HepG2 (cell line): ENCODE results near the gene RNF175. TPM values are rescaled to one million over a fixed set of nuclear protein-coding genes. Genes with fewer than 3 reads are reported as not detected.

Experiments used
- ATAC-seq: fragments of 200-7000 bp; cut with Tn5 transposase; 3 replicates; pipeline ENCODE4 v1.9.1; 2020; ENCODE audit warnings: mild to moderate bottlenecking, moderate library complexity
- BruUV-seq: library from RNA; stranded (reverse); fragments of 400-500 nt; replicated peaks from 2 replicates; lab custom pipeline; 2021; lab: Mats Ljungman, UMichigan
- CTCF ChIA-PET: fragments of 300-600 bp; formaldehyde crosslinking; extraction: SDS; loops from one replicate; lab custom pipeline; 2021; ENCODE audit warnings: low total read pairs, inconsistent platforms, low intra/inter-chr PET ratio; lab: Yijun Ruan, JAX
- POLR2A ChIA-PET: fragments of 350-600 bp; sonication (Branson Sonifier 250); formaldehyde crosslinking; loops from one replicate; lab custom pipeline; 2020; ENCODE audit warnings: antibody characterized with exemption, inconsistent platforms; lab: Yijun Ruan, JAX
- DNase-seq: peaks from one replicate; pipeline ENCODE4 v3.0.0-alpha.2; 2015; ENCODE audit warnings: low spot score
- FAIRE-seq: peaks from 3 replicates; lab custom pipeline; 2011; peaks lifted over from hg19 to GRCh38; lab: Jason Lieb, UNC
- H2AFZ ChIP-seq: one replicate; pipeline ENCODE4 v1.6.1; 2011; ENCODE audit warnings: low read length, inconsistent platforms
- H3K27ac ChIP-seq: fragments of 300-600 bp; 3 replicates; pipeline ENCODE4 v1.8.0; 2011; ENCODE audit warnings: mixed run types, mild to moderate bottlenecking, mixed read lengths, low read length, inconsistent platforms; ENCODE audit not compliant: insufficient read depth; ENCODE audit errors: extremely low read length
- H3K27me3 ChIP-seq, 2 experiments: fragments of 200-600 bp in 1 of 2; 2 replicates in 1 of 2; 3 replicates in 1 of 2; pipeline versions ENCODE4 v1.6.0 to v1.8.0; 2011; ENCODE audit warnings: low read length in 2 of 2, mild to moderate bottlenecking in 2 of 2, moderate library complexity in 2 of 2, inconsistent platforms in 1 of 2; ENCODE audit not compliant: insufficient read depth in 2 of 2, control insufficient read depth in 1 of 2
- H3K36me3 ChIP-seq, 2 experiments: fragments of 200-600 bp in 1 of 2; replicated peaks in 1 of 2; 2 replicates in 1 of 2; 3 replicates in 1 of 2; pipeline versions ENCODE4 v1.5.1 to v1.8.0; 2011; ENCODE audit warnings: low read length in 2 of 2, inconsistent platforms in 1 of 2; ENCODE audit not compliant: insufficient read depth in 2 of 2, control insufficient read depth in 1 of 2
- H3K4me1 ChIP-seq: 2 replicates; pipeline ENCODE4 v1.5.1; 2012; ENCODE audit warnings: low read length, inconsistent platforms; ENCODE audit not compliant: insufficient read depth
- H3K4me2 ChIP-seq: 2 replicates; pipeline ENCODE4 v1.6.0; 2011; ENCODE audit warnings: low read depth, low read length, inconsistent platforms
- H3K4me3 ChIP-seq, 3 experiments: fragments of 200-600 bp in 1 of 3; sonication (generic), shearing (Covaris generic) in 1 of 3; replicated peaks in 1 of 3; 2 replicates each; pipeline ENCODE4 v1.5.1; 2011 to 2016; ENCODE audit warnings: low read length in 3 of 3, inconsistent platforms in 2 of 3, low read depth in 2 of 3, mild to moderate bottlenecking in 2 of 3, control low read depth in 1 of 3, mixed read lengths in 1 of 3; ENCODE audit not compliant: insufficient read depth in 1 of 3
- H3K79me2 ChIP-seq: one replicate; pipeline ENCODE4 v1.6.1; 2011; ENCODE audit warnings: low read length, inconsistent platforms; ENCODE audit not compliant: insufficient read depth
- H3K9ac ChIP-seq: 2 replicates; pipeline ENCODE4 v1.6.0; 2011; ENCODE audit warnings: mild to moderate bottlenecking, low read depth, low read length, inconsistent platforms; ENCODE audit not compliant: insufficient read depth
- H3K9me3 ChIP-seq: 2 replicates; pipeline ENCODE4 v1.5.1; 2012; ENCODE audit warnings: mild to moderate bottlenecking, low read length
- H4K20me1 ChIP-seq: 2 replicates; pipeline ENCODE4 v1.6.0; 2011; ENCODE audit warnings: inconsistent platforms, mild to moderate bottlenecking, low read length, moderate library complexity; ENCODE audit not compliant: insufficient read depth
- AHDC1 ChIP-seq: sonication (generic); formaldehyde crosslinking; IDR thresholded peaks from 2 replicates; pipeline ENCODE4 v1.5.1; 2020; ENCODE audit warnings: mild to moderate bottlenecking, missing genetic modification reagents, borderline replicate concordance
- ARID3A ChIP-seq: IDR thresholded peaks from 2 replicates; pipeline ENCODE4 v1.6.1; 2012; ENCODE audit warnings: low read depth, low read length, improper control_type of control experiment
- BCLAF1 ChIP-seq: fragments of 450-650 bp; IDR thresholded peaks from 2 replicates; pipeline ENCODE4 v1.6.1; 2017; ENCODE audit warnings: mild to moderate bottlenecking
- RORA ChIP-seq: sonication (generic); formaldehyde crosslinking; IDR thresholded peaks from 2 replicates; pipeline ENCODE4 v1.5.0; 2020; ENCODE audit warnings: mild to moderate bottlenecking, missing genetic modification reagents, moderate library complexity
- TFAP4 ChIP-seq: sonication (generic); IDR thresholded peaks from 2 replicates; pipeline ENCODE4 v1.6.1; 2016; ENCODE audit warnings: low read depth, borderline replicate concordance
- ZNF207 ChIP-seq: fragments of 450-650 bp; IDR thresholded peaks from 2 replicates; pipeline ENCODE4 v1.6.1; 2016; ENCODE audit warnings: antibody characterized with exemption, borderline replicate concordance
- ZNF230 ChIP-seq: sonication (generic); formaldehyde crosslinking; IDR thresholded peaks from 2 replicates; pipeline ENCODE4 v1.4.0; 2020; ENCODE audit warnings: mild to moderate bottlenecking, missing genetic modification reagents
- WGBS: methylation state at CpG from one replicate; pipeline ENCODE4 v1.1.6; 2017; ENCODE audit warnings: low lambda C conversion rate; 5-methylcytosine and 5-hydroxymethylcytosine counted together
- in situ Hi-C: cut with HindIII; loops from 2 replicates; pipeline ENCODE4 v1.10.0; 2017; ENCODE audit warnings: low pct_unique_long_range_greater_than_20kb; ENCODE audit not compliant: extremely low pct_ligation_motif_present
- intact Hi-C: fragments of 100-400 bp; cut with micrococcal nuclease; formaldehyde crosslinking; loops from one replicate; pipeline ENCODE4 v1.10.0; 2022; ENCODE audit not compliant: unreplicated experiment
- polyA plus RNA-seq, 8 experiments: library from polyadenylated mRNA; depleted of rRNA in 3 of 8; stranded (reverse) in 7 of 8; unstranded in 1 of 8; fragments of >200 nt; fragmentation: Illumina TruSeq in 4 of 8; extraction: Trizol in 4 of 8; gene quantifications; 2 replicates each; pipeline versions ENCODE4 v1.2.1 to v1.2.3, GENCODE V29; 2011 to 2016; ENCODE audit warnings: low read depth in 4 of 8, missing spikeins in 1 of 8, mixed read lengths in 1 of 8; ENCODE audit not compliant: insufficient read depth in 1 of 8
- total RNA-seq, 5 experiments: library from RNA; depleted of rRNA; stranded (reverse); fragments of >200 nt; fragmentation: Illumina TruSeq; extraction: Trizol; gene quantifications; 2 replicates each; pipeline ENCODE4 v1.2.3, GENCODE V29; 2016; ENCODE audit warnings: low read depth in 1 of 5

RNF175 gene
- total and polyA plus RNA-seq, 2 of the 13 experiments (the other 11 are each of a cell fraction or from before 2014, with no cell fraction given): not detected

- Histone ChIP-seq H3K4me1 (no peaks in the 10 kb centered on the region), H3K36me3 (no peaks in the 10 kb centered on the region), H2AFZ (no peak overlapping the region), H3K9me3 (no peaks in the 10 kb centered on the region), H3K4me2 (no peak overlapping the region), H4K20me1 (no peaks in the 10 kb centered on the region), H3K27me3 (no peaks in the 10 kb centered on the region), H3K9ac (no peak overlapping the region), H3K27ac (no peak overlapping the region), H3K4me3 (no peak overlapping the region), H3K79me2 (no peaks in the 10 kb centered on the region)
- no peak for FAIRE-seq
- intact Hi-C loops: no loop called here
- no TSS peak for BruUV-seq
- ChIA-PET CTCF (no interaction called here), POLR2A (no interaction called here)
- DNase-seq: no peak
- no peak for ATAC-seq
- 2% methylated on average over 3 of the region's 3 CpGs for WGBS
- in situ Hi-C loops: no loop called here
- TF ChIP-seq TFAP4: no peak
Observed at GRCh38 chr4:153731239-153731638, 28.6 kb downstream of the RNF175 start.

- H4K20me1 ChIP-seq: no peaks in the 10 kb centered on the region
- no peaks in the 10 kb centered on the region for H3K79me2 ChIP-seq
- H3K36me3 ChIP-seq: no peaks in the 10 kb centered on the region
- no peak overlapping the region for H3K4me3 ChIP-seq
- ATAC-seq: no peak
- H3K9ac ChIP-seq: no peak overlapping the region
- intact Hi-C loops: no loop called here
- CTCF ChIA-PET: no interaction called here
- no peaks in the 10 kb centered on the region for H3K4me1 ChIP-seq
- no peak overlapping the region for H2AFZ ChIP-seq
- BruUV-seq: no TSS peak
- no peak for DNase-seq
- H3K4me2 ChIP-seq: no peak overlapping the region
- 0% methylated on average over 1 of the region's 2 CpGs for WGBS
- no peak overlapping the region for H3K27ac ChIP-seq
- TF ChIP-seq RORA (no peak), ARID3A (no peak), BCLAF1 (no peak), AHDC1 (CRISPR knock-in tag) (no peak), ZNF230 (CRISPR knock-in tag) (no peak), ZNF207 (no peak)
- TF ChIP-seq, all 625 proteins: peak for 0
- POLR2A ChIA-PET: no interaction called here
- Histone ChIP-seq H3K27me3 (no peaks in the 10 kb centered on the region), H3K9me3 (no peaks in the 10 kb centered on the region)
- FAIRE-seq: no peak
- in situ Hi-C loops: no loop called here
Observed at GRCh38 chr4:153729895-153730294, 29.9 kb downstream of the RNF175 start.
